HL-60 (cell line): Measurements from ENCODE around the gene CASTOR2.
A peak's percentile ranks its signal among the peaks of the same experiment; 100 is the strongest.

Source experiments
- POLR2AphosphoS5 ChIP-seq: IDR thresholded peaks from 2 replicates; pipeline ENCODE4 v1.6.1; 2012; ENCODE audit warnings: low read depth
- SPI1 ChIP-seq: IDR thresholded peaks from 2 replicates; pipeline ENCODE4 v1.6.1; 2012; ENCODE audit warnings: low read depth, mild to moderate bottlenecking, borderline replicate concordance
- TF ChIP-seq, protein P1 (sequence below): IDR thresholded peaks from one replicate; pipeline ENCODE4 v1.5.1; 2011; ENCODE audit warnings: low read length, control low read depth, inconsistent platforms; ENCODE audit not compliant: insufficient read depth
- TF ChIP-seq, protein P2 (sequence below): IDR thresholded peaks from 2 replicates; pipeline ENCODE4 v1.6.1; 2012; ENCODE audit warnings: low read depth; ENCODE audit not compliant: insufficient replicate concordance

DNA sequence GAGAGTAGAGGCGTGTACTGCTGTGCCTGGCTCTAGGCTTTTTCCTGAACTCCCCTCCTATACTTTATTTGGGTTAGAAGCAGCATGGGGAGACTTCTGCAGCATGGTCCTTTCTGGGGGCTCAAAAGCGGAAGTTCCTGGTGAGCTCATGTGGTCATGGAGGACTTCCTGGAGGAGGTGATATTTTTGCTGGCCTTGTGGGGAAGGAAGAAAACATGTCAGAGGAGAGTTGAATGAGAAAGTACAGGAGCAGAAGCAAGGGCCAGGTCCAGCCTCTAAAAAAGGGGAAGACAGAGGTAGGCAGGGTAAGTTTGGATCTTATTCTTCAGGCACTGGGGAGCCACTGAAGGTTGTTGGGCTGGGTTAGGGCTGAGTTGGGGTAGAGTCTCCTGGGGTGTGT is 45.5 kb downstream of the CASTOR2 start:
- TF ChIP-seq, protein P1, sequence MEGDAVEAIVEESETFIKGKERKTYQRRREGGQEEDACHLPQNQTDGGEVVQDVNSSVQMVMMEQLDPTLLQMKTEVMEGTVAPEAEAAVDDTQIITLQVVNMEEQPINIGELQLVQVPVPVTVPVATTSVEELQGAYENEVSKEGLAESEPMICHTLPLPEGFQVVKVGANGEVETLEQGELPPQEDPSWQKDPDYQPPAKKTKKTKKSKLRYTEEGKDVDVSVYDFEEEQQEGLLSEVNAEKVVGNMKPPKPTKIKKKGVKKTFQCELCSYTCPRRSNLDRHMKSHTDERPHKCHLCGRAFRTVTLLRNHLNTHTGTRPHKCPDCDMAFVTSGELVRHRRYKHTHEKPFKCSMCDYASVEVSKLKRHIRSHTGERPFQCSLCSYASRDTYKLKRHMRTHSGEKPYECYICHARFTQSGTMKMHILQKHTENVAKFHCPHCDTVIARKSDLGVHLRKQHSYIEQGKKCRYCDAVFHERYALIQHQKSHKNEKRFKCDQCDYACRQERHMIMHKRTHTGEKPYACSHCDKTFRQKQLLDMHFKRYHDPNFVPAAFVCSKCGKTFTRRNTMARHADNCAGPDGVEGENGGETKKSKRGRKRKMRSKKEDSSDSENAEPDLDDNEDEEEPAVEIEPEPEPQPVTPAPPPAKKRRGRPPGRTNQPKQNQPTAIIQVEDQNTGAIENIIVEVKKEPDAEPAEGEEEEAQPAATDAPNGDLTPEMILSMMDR = no peak
- TF ChIP-seq SPI1 (peak; percentile 62; the same call in 1 of the 2 replicates), POLR2AphosphoS5 (no peak)
- TF ChIP-seq, protein P2, sequence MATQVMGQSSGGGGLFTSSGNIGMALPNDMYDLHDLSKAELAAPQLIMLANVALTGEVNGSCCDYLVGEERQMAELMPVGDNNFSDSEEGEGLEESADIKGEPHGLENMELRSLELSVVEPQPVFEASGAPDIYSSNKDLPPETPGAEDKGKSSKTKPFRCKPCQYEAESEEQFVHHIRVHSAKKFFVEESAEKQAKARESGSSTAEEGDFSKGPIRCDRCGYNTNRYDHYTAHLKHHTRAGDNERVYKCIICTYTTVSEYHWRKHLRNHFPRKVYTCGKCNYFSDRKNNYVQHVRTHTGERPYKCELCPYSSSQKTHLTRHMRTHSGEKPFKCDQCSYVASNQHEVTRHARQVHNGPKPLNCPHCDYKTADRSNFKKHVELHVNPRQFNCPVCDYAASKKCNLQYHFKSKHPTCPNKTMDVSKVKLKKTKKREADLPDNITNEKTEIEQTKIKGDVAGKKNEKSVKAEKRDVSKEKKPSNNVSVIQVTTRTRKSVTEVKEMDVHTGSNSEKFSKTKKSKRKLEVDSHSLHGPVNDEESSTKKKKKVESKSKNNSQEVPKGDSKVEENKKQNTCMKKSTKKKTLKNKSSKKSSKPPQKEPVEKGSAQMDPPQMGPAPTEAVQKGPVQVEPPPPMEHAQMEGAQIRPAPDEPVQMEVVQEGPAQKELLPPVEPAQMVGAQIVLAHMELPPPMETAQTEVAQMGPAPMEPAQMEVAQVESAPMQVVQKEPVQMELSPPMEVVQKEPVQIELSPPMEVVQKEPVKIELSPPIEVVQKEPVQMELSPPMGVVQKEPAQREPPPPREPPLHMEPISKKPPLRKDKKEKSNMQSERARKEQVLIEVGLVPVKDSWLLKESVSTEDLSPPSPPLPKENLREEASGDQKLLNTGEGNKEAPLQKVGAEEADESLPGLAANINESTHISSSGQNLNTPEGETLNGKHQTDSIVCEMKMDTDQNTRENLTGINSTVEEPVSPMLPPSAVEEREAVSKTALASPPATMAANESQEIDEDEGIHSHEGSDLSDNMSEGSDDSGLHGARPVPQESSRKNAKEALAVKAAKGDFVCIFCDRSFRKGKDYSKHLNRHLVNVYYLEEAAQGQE = no peak
